Activated CD4-positive, alpha-beta memory T cell treated with anti-CD3 and anti-CD28 coated beads, Interleukin-2, amount 10 ng/mL, durations not matched to agents 7 days and 5 days (primary cell): Measurements from ENCODE around the gene COL6A1. TPM values are rescaled to one million over a fixed set of nuclear protein-coding genes. Genes with fewer than 3 reads are reported as not detected.
"Not testable (repeated sequence)": the region's sequence is repeated elsewhere in the genome, so short reads cannot be mapped to it uniquely, and the experiment has no call there.

ENCODE experiments used
- CTCF ChIA-PET: fragments of 350-600 bp; sonication (Branson Sonifier 250); formaldehyde crosslinking; loops from one replicate; lab custom pipeline; 2021; ENCODE audit warnings: antibody characterized with exemption, inconsistent platforms; lab: Charles Lee
- POLR2A ChIA-PET: fragments of 350-600 bp; sonication (Branson Sonifier 250); formaldehyde crosslinking; loops from one replicate; lab custom pipeline; 2021; ENCODE audit warnings: antibody characterized with exemption; lab: Charles Lee
- DNase-seq: peaks from one replicate; pipeline ENCODE4 v3.0.0-alpha.2; 2020
- H3K27ac Mint-ChIP-seq: one replicate; pipeline ENCODE4 v1.8.0; 2021; ENCODE audit warnings: mild to moderate bottlenecking, mixed read lengths
- H3K27me3 Mint-ChIP-seq: one replicate; pipeline ENCODE4 v1.8.0; 2021; ENCODE audit warnings: mixed read lengths
- H3K36me3 Mint-ChIP-seq: one replicate; pipeline ENCODE4 v1.8.0; 2021; ENCODE audit warnings: low read depth, mixed read lengths
- H3K4me1 Mint-ChIP-seq: one replicate; pipeline ENCODE4 v1.8.0; 2021; ENCODE audit warnings: mixed read lengths
- H3K4me3 Mint-ChIP-seq: one replicate; pipeline ENCODE4 v1.8.0; 2021; ENCODE audit warnings: mild to moderate bottlenecking, mixed read lengths
- H3K9me3 Mint-ChIP-seq: one replicate; pipeline ENCODE4 v1.8.0; 2021; ENCODE audit warnings: mixed read lengths
- total RNA-seq, 2 experiments: library from RNA; stranded (reverse); gene quantifications; one replicate each; pipeline ENCODE4 v1.2.3, GENCODE V29; 2021

Gene COL6A1
- total RNA-seq, 2 experiments from 2014 or later = 0.08 to 0.33 TPM

- peak; percentile 6 for DNase-seq
- H3K27me3 Mint-ChIP-seq = no peaks in the 10 kb centered on the region
Observed at GRCh38 chr21:46000731-46001641, 19.4 kb downstream of the COL6A1 start.

GRCh38 chr21:46001821-46002681 is 20.5 kb downstream of the COL6A1 start:
- no peaks in the 10 kb centered on the region for H3K27me3 Mint-ChIP-seq
- peak; percentile 10 for DNase-seq
- H3K4me1 Mint-ChIP-seq = no peaks in the 10 kb centered on the region
- no peak overlapping the region for H3K27ac Mint-ChIP-seq
- peaks cover 3% of the 10 kb centered on the region for H3K9me3 Mint-ChIP-seq
- CTCF ChIA-PET = no interaction called here
- no peaks in the 10 kb centered on the region for H3K36me3 Mint-ChIP-seq
- no peak overlapping the region for H3K4me3 Mint-ChIP-seq
- POLR2A ChIA-PET = no interaction called here

More at GRCh38 chr21:46000731-46001641, 19.4 kb downstream of the COL6A1 start:
- Mint-ChIP-seq H3K9me3 (peaks cover 3% of the 10 kb centered on the region), H3K4me3 (no peak overlapping the region), H3K27ac (no peak overlapping the region), H3K36me3 (no peaks in the 10 kb centered on the region), H3K4me1 (no peaks in the 10 kb centered on the region)
- CTCF ChIA-PET = no interaction called here
- POLR2A ChIA-PET = no interaction called here

GRCh38 chr21:46002841-46003574 is 21.4 kb downstream of the COL6A1 start:
- Mint-ChIP-seq H3K4me1 (no peaks in the 10 kb centered on the region), H3K27ac (no peak overlapping the region), H3K4me3 (no peak overlapping the region), H3K36me3 (no peaks in the 10 kb centered on the region), H3K9me3 (peaks cover 3% of the 10 kb centered on the region), H3K27me3 (no peaks in the 10 kb centered on the region)
- CTCF ChIA-PET = no interaction called here
- POLR2A ChIA-PET = no interaction called here
- peak; percentile 14 for DNase-seq

DNA sequence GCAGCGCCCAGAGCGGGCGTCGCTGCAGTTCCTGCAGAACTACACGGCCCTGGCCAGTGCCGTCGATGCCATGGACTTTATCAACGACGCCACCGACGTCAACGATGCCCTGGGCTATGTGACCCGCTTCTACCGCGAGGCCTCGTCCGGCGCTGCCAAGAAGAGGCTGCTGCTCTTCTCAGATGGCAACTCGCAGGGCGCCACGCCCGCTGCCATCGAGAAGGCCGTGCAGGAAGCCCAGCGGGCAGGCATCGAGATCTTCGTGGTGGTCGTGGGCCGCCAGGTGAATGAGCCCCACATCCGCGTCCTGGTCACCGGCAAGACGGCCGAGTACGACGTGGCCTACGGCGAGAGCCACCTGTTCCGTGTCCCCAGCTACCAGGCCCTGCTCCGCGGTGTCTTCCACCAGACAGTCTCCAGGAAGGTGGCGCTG is 22.0 kb downstream of the COL6A1 start:
- CTCF ChIA-PET = no interaction called here
- DNase-seq = peak; percentile 11
- H3K4me1 Mint-ChIP-seq = no peaks in the 10 kb centered on the region
- no peak overlapping the region for H3K4me3 Mint-ChIP-seq
- POLR2A ChIA-PET = no interaction called here
- no peak overlapping the region for H3K27ac Mint-ChIP-seq
- no peaks in the 10 kb centered on the region for H3K27me3 Mint-ChIP-seq
- peaks cover 2% of the 10 kb centered on the region for H3K36me3 Mint-ChIP-seq
- peaks cover 7% of the 10 kb centered on the region for H3K9me3 Mint-ChIP-seq

DNA sequence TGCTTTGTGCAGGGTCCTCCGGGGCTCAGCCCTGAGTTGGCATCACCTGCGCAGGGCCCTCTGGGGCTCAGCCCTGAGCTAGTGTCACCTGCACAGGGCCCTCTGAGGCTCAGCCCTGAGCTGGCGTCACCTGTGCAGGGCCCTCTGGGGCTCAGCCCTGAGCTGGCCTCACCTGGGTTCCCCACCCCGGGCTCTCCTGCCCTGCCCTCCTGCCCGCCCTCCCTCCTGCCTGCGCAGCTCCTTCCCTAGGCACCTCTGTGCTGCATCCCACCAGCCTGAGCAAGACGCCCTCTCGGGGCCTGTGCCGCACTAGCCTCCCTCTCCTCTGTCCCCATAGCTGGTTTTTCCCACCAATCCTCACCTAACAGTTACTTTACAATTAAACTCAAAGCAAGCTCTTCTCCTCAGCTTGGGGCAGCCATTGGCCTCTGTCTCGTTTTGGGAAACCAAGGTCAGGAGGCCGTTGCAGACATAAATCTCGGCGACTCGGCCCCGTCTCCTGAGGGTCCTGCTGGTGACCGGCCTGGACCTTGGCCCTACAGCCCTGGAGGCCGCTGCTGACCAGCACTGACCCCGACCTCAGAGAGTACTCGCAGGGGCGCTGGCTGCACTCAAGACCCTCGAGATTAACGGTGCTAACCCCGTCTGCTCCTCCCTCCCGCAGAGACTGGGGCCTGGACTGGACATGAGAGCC is 22.7 kb downstream of the COL6A1 start:
- DNase-seq = peak; percentile 5
- H3K27ac Mint-ChIP-seq = no peak overlapping the region
- CTCF ChIA-PET = no interaction called here

GRCh38 chr21:46005081-46005480 is 23.5 kb downstream of the COL6A1 start:
- ChIA-PET CTCF (no interaction called here), POLR2A (no interaction called here)
- Mint-ChIP-seq H3K36me3 (peaks cover 5% of the 10 kb centered on the region), H3K9me3 (peaks cover 12% of the 10 kb centered on the region), H3K4me1 (no peaks in the 10 kb centered on the region), H3K27ac (no peak overlapping the region), H3K27me3 (no peaks in the 10 kb centered on the region), H3K4me3 (no peak overlapping the region)
- no peak for DNase-seq

More for the DNA sequence above, 22.7 kb downstream of the COL6A1 start:
- Mint-ChIP-seq H3K4me1 (no peaks in the 10 kb centered on the region), H3K36me3 (peaks cover 3% of the 10 kb centered on the region), H3K27me3 (no peaks in the 10 kb centered on the region), H3K4me3 (no peak overlapping the region), H3K9me3 (peaks cover 9% of the 10 kb centered on the region)
- POLR2A ChIA-PET = no interaction called here

DNA sequence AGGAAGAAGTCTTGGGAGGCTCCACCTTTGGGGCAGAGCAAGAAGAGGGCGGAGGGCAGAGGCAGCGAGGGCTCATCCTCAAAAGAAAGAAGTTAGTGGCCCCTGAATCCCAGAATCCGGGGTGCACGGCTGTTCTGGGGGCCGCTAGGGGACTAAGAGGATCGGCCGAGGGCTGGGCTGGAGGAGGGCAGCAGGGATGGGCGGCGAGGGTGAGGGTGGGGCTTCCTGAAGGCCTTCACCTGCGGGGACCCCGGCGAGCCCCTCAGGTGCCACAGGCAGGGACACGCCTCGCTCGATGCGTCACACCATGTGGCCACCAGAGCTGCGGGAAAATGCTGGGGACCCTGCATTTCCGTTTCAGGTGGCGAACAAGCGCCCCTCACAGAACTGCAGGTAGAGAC is 23.9 kb downstream of the COL6A1 start:
- ChIA-PET POLR2A (no interaction called here), CTCF (no interaction called here)
- no peaks in the 10 kb centered on the region for H3K4me1 Mint-ChIP-seq
- H3K4me3 Mint-ChIP-seq = no peak overlapping the region
- H3K27me3 Mint-ChIP-seq = no peaks in the 10 kb centered on the region
- no peak for DNase-seq
- peaks cover 5% of the 10 kb centered on the region for H3K36me3 Mint-ChIP-seq
- no peak overlapping the region for H3K27ac Mint-ChIP-seq
- H3K9me3 Mint-ChIP-seq = peaks cover 12% of the 10 kb centered on the region

DNA sequence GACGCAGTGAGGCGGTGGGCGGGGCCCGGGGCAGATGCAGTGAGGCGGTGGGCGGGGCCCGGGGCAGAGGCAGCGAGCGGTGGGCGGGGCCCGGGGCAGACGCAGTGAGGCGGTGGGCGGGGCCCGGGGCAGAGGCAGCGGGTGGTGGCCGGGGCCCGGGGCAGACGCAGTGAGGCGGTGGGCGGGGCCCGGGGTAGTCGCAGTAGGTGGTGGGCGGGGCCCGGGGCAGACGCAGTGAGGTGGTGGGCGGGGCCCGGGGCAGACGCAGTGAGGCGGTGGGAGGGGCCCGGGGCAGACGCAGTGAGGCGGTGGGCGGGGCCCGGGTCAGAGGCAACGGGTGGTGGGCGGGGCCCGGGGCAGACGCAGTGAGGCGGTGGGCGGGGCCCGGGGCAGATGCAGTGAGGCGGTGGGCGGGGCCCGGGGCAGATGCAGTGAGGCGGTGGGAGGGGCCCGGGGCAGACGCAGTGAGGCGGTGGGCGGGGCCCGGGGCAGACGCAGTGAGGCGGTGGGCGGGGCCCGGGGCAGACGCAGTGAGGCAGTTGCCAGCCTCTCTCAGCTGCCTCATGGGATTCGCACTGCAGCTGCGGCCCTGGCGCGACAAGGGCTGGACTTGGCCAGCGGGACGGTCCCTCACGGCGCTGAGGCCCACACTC is 24.4 kb downstream of the COL6A1 start:
- H3K4me1 Mint-ChIP-seq, CTCF ChIA-PET, DNase-seq, H3K36me3 Mint-ChIP-seq, POLR2A ChIA-PET, H3K27ac Mint-ChIP-seq, H3K27me3 Mint-ChIP-seq, H3K4me3 Mint-ChIP-seq: not testable (repeated sequence)
- H3K9me3 Mint-ChIP-seq = peaks cover 12% of the 10 kb centered on the region

DNA sequence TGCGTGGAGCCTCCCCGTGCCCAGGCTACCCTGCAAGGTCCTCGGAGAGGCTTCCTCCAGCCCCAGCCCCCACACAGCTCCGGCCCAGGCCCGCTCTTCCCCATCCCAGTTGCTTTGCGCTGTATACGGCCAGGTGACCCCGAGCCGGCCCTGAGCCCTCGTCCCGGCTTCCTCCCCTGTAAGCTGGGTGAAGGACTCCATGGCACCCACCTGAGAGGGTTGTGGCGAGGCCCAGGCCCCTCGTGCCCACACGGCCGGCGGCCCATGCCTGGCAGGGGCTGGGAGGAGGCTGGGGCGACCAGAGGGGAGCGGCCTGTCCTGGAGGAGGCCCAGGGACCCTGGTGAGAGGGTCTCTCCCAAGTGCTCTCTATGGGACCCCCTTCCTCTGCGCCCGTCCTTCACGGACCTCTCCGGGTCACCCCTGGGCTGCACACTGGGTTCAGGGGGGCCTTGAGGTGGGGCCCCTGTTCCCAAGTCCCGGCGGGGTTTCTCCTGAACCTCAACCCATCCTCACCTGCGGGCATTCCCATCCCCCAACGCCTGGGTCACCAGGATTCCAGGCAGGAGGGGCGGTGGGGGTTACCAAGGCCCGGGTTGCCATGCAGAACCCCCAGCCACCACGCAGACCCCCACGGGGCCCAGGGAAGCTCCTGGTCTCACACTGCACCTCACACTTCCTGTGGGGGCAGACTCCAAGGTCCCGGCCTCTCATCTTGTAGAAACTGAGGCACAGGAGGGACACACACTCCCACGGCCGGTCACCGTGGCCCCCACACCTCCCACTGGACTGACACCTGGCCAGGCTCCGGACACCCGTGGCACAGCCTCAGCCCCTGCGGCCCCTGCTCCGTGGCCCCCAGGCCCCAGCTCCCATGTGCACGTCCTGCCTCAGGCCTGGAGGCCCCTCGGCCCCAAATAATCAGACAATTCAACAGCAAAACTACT is 25.2 kb downstream of the COL6A1 start:
- Mint-ChIP-seq H3K27ac (no peak overlapping the region), H3K27me3 (no peaks in the 10 kb centered on the region), H3K36me3 (peaks cover 5% of the 10 kb centered on the region), H3K9me3 (peaks cover 12% of the 10 kb centered on the region), H3K4me3 (no peak overlapping the region), H3K4me1 (no peaks in the 10 kb centered on the region)
- ChIA-PET CTCF (no interaction called here), POLR2A (no interaction called here)
- peak; percentile 4 for DNase-seq

- Mint-ChIP-seq H3K4me1 (no peaks in the 10 kb centered on the region), H3K27ac (no peak overlapping the region), H3K4me3 (no peak overlapping the region), H3K36me3 (peaks cover 5% of the 10 kb centered on the region), H3K9me3 (peaks cover 12% of the 10 kb centered on the region), H3K27me3 (peaks cover under 1% of the 10 kb centered on the region)
- POLR2A ChIA-PET = no interaction called here
- CTCF ChIA-PET = no interaction called here
- DNase-seq = peak; percentile 5
Observed at GRCh38 chr21:46007492-46007868, 25.9 kb downstream of the COL6A1 start.

GRCh38 chr21:46008893-46009621 is 27.5 kb downstream of the COL6A1 start:
- H3K4me3 Mint-ChIP-seq = no peak overlapping the region
- peak; percentile 10 for DNase-seq
- POLR2A ChIA-PET = no interaction called here
- H3K4me1 Mint-ChIP-seq = no peaks in the 10 kb centered on the region
- H3K9me3 Mint-ChIP-seq = peaks cover 12% of the 10 kb centered on the region
- H3K27me3 Mint-ChIP-seq = peaks cover 10% of the 10 kb centered on the region
- peaks cover 5% of the 10 kb centered on the region for H3K36me3 Mint-ChIP-seq
- no peak overlapping the region for H3K27ac Mint-ChIP-seq
- CTCF ChIA-PET = no interaction called here
